H9 (cell line): ENCODE data around the gene NKG7. TPM values are rescaled to one million over a fixed set of nuclear protein-coding genes. Genes with fewer than 3 reads are reported as not detected.

Source experiments
- DNase-seq: peaks from one replicate; pipeline ENCODE4 v3.0.0-alpha.2; 2017
- H2AFZ ChIP-seq: one replicate; pipeline ENCODE4 v1.6.1; 2013; ENCODE audit warnings: mild to moderate bottlenecking, low read length, control low read depth, moderate library complexity
- H2AK5ac ChIP-seq: 2 replicates; pipeline ENCODE4 v1.6.1; 2013; ENCODE audit warnings: low read length, control low read depth, mixed read lengths; ENCODE audit not compliant: insufficient read length
- H2BK120ac ChIP-seq: one replicate; pipeline ENCODE4 v1.6.1; 2013; ENCODE audit warnings: low read depth, mild to moderate bottlenecking, low read length, control low read depth, inconsistent platforms; ENCODE audit not compliant: poor library complexity, severe bottlenecking
- H2BK12ac ChIP-seq: 2 replicates; pipeline ENCODE4 v1.6.1; 2013; ENCODE audit warnings: low read length, control low read depth, mixed read lengths, low read depth; ENCODE audit not compliant: insufficient read length
- H2BK15ac ChIP-seq: 2 replicates; pipeline ENCODE4 v1.6.1; 2013; ENCODE audit warnings: low read depth, low read length, control low read depth
- H2BK20ac ChIP-seq: one replicate; pipeline ENCODE4 v1.6.1; 2013; ENCODE audit warnings: low read depth, mild to moderate bottlenecking, low read length, control low read depth, inconsistent platforms; ENCODE audit not compliant: poor library complexity, severe bottlenecking
- H2BK5ac ChIP-seq: 2 replicates; pipeline ENCODE4 v1.6.1; 2013; ENCODE audit warnings: low read length, control low read depth, mixed read lengths; ENCODE audit not compliant: insufficient read length
- H3K14ac ChIP-seq: 2 replicates; pipeline ENCODE4 v1.6.1; 2013; ENCODE audit warnings: low read length, control low read depth; ENCODE audit not compliant: insufficient read depth
- H3K18ac ChIP-seq: 2 replicates; pipeline ENCODE4 v1.6.1; 2013; ENCODE audit warnings: low read depth, mild to moderate bottlenecking, mixed read lengths, low read length, control low read depth; ENCODE audit not compliant: insufficient read length
- H3K23ac ChIP-seq: 2 replicates; pipeline ENCODE4 v1.6.1; 2013; ENCODE audit warnings: low read length, control low read depth, mixed read lengths, low read depth; ENCODE audit not compliant: insufficient read length
- H3K23me2 ChIP-seq: 2 replicates; pipeline ENCODE4 v1.6.1; 2013; ENCODE audit warnings: low read depth, mild to moderate bottlenecking, mixed read lengths, low read length, control low read depth; ENCODE audit not compliant: insufficient read length, poor library complexity, severe bottlenecking
- H3K27ac ChIP-seq: 2 replicates; pipeline ENCODE4 v1.5.1; 2013; ENCODE audit warnings: low read length, control low read depth, mixed read lengths, low read depth; ENCODE audit not compliant: insufficient read length
- H3K27me3 ChIP-seq: 2 replicates; pipeline ENCODE4 v1.6.1; 2013; ENCODE audit warnings: low read length, control low read depth, inconsistent platforms; ENCODE audit not compliant: insufficient read depth
- H3K4ac ChIP-seq: 2 replicates; pipeline ENCODE4 v1.6.1; 2013; ENCODE audit warnings: low read depth, mild to moderate bottlenecking, control low read depth, inconsistent platforms, low read length, moderate library complexity
- H3K4me1 ChIP-seq: 2 replicates; pipeline ENCODE4 v1.6.1; 2013; ENCODE audit warnings: low read length, control low read depth, inconsistent platforms; ENCODE audit not compliant: insufficient read depth
- H3K4me2 ChIP-seq: 2 replicates; pipeline ENCODE4 v1.6.1; 2013; ENCODE audit warnings: low read length, control low read depth, mixed read lengths; ENCODE audit not compliant: insufficient read length, insufficient read depth
- H3K56ac ChIP-seq: 2 replicates; pipeline ENCODE4 v1.6.1; 2013; ENCODE audit warnings: low read depth, mild to moderate bottlenecking, mixed read lengths, low read length, control low read depth; ENCODE audit not compliant: insufficient read length
- H3K79me1 ChIP-seq: 2 replicates; pipeline ENCODE4 v1.6.1; 2013; ENCODE audit warnings: low read depth, mild to moderate bottlenecking, moderate library complexity, low read length, control low read depth, inconsistent platforms; ENCODE audit not compliant: insufficient read depth, poor library complexity, severe bottlenecking
- H3K79me2 ChIP-seq: 2 replicates; pipeline ENCODE4 v1.6.1; 2013; ENCODE audit warnings: low read length, control low read depth, inconsistent platforms; ENCODE audit not compliant: insufficient read depth
- H3K9ac ChIP-seq: 2 replicates; pipeline ENCODE4 v1.6.1; 2013; ENCODE audit warnings: low read length, control low read depth, mixed read lengths; ENCODE audit not compliant: insufficient read length; ENCODE audit errors: extremely low read depth
- H3K9me3 ChIP-seq: one replicate; pipeline ENCODE4 v1.6.1; 2013; ENCODE audit warnings: low read depth, low read length, inconsistent platforms; ENCODE audit not compliant: control insufficient read depth
- H3T11ph ChIP-seq: one replicate; pipeline ENCODE4 v1.6.1; 2013; ENCODE audit warnings: mild to moderate bottlenecking, low read length, control low read depth, inconsistent platforms
- H4K20me1 ChIP-seq: one replicate; pipeline ENCODE4 v1.6.1; 2013; ENCODE audit not compliant: control insufficient read depth, insufficient read length, insufficient read depth
- H4K5ac ChIP-seq: 2 replicates; pipeline ENCODE4 v1.6.1; 2013; ENCODE audit warnings: low read depth, mild to moderate bottlenecking, mixed read lengths, low read length, control low read depth; ENCODE audit not compliant: insufficient read length
- H4K8ac ChIP-seq: replicated peaks from 2 replicates; pipeline ENCODE4 v1.6.1; 2013; ENCODE audit warnings: low read length, control low read depth, mixed read lengths, low read depth; ENCODE audit not compliant: insufficient read length
- H4K91ac ChIP-seq: 2 replicates; pipeline ENCODE4 v1.6.1; 2013; ENCODE audit warnings: low read depth, mild to moderate bottlenecking, moderate library complexity, mixed read lengths, low read length, control low read depth; ENCODE audit not compliant: insufficient read length
- H3K27ac Mint-ChIP-seq, 3 experiments: 2 replicates in 2 of 3; 3 replicates in 1 of 3; pipeline ENCODE4 v1.8.0; 2020 to 2021; ENCODE audit warnings: mixed read lengths in 3 of 3, mild to moderate bottlenecking in 1 of 3, moderate library complexity in 1 of 3
- H3K27me3 Mint-ChIP-seq: 2 replicates; pipeline ENCODE4 v1.8.0; 2021; ENCODE audit warnings: low read depth, mild to moderate bottlenecking, moderate library complexity, mixed read lengths
- H3K36me3 Mint-ChIP-seq, 3 experiments: 2 replicates in 2 of 3; 3 replicates in 1 of 3; pipeline ENCODE4 v1.8.0; 2020 to 2021; ENCODE audit warnings: low read depth in 3 of 3, mixed read lengths in 3 of 3; ENCODE audit not compliant: insufficient read depth in 1 of 3
- H3K4me1 Mint-ChIP-seq, 2 experiments: 2 replicates each; pipeline ENCODE4 v1.8.0; 2020; ENCODE audit warnings: mixed read lengths in 2 of 2
- H3K4me3 Mint-ChIP-seq, 2 experiments: 2 replicates in 1 of 2; 3 replicates in 1 of 2; pipeline ENCODE4 v1.8.0; 2020 to 2021; ENCODE audit warnings: mild to moderate bottlenecking in 2 of 2, mixed read lengths in 2 of 2, moderate library complexity in 1 of 2
- H3K9me3 Mint-ChIP-seq, 2 experiments: 2 replicates in 1 of 2; 3 replicates in 1 of 2; pipeline ENCODE4 v1.8.0; 2020; ENCODE audit warnings: mild to moderate bottlenecking in 2 of 2, mixed read lengths in 2 of 2, moderate library complexity in 1 of 2
- WGBS: extraction: QIAGEN DNeasy Blood & Tissue Kit; methylation state at CpG from one replicate; pipeline ENCODE4 v1.1.7; 2013; ENCODE audit warnings: missing lambda C conversion rate, low lambda C conversion rate, mixed read lengths; ENCODE audit not compliant: insufficient read length; ENCODE audit errors: extremely low coverage; 5-methylcytosine and 5-hydroxymethylcytosine counted together
- total RNA-seq: library from RNA; stranded (reverse); gene quantifications from 2 replicates; pipeline ENCODE4 v1.2.1, GENCODE V29; 2021
- TF ChIP-seq, protein P1 (sequence below): fragments of 200-600 bp; sonication (generic); conservative IDR thresholded peaks from 3 replicates; pipeline ENCODE4 v1.8.0; 2021; ENCODE audit warnings: antibody characterized with exemption, mild to moderate bottlenecking

NKG7 gene
- total RNA-seq, 1 experiment from 2014 or later: not detected

DNA sequence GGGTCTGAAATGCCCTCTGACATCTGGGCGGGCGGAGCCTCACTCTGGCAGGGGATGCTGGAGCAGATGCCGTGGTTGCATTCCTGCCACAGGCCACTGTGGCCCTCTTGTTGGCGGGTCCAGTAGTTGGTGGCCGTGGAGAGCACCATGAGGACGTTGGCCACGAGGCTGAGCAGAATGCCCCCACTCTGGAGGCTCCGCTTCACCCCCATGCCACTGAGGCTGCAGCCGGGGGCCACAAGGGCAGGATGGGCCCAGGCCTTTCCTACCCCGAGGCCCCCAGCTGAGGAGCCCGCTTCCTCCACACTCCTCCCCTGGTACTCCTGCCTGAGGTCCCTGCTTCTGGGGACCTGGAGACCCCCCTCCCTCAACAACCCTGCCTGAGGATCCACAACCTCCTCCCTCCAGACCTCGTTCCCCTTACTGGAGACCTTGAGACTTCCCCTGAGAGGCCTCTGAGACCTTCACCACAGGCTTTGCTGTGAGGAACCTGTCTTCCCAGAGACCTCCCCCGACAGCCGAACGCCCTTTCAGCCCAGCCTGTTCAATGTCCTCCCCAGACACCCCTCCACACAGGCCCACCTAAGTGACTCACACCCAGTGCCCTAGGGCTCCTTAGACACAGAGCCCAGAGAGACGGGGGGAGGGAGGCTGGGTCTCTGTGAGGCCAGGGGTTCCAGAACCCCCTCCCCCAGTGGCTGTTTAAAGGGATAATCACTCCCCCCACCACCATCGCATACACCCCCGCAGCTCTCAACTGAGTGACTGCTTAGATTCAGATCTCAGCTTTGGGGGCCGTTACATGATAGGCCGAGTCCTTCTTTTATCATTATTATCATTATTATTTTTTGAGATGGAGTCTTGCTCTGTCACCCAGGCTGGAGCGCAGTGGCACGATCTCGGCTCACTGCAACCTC lies 3.8 kb downstream of the NKG7 start, which contains the start of gene CLDND2:
CLDND2 (minus strand) TSS at position 638 of the 917 bp plus-strand sequence; CDS start at position 212, 426 bp downstream.
- Histone ChIP-seq H3K4me2 (peak within 1 kb of the TSS; percentile 69), H3K4me1 (no peaks in the 10 kb centered on the region), H4K8ac (no peak within 1 kb of the TSS), H3K56ac (no peak within 1 kb of the TSS), H4K20me1 (no peaks in the 10 kb centered on the region), H4K5ac (no peak within 1 kb of the TSS), H2BK5ac (no peak within 1 kb of the TSS), H3K14ac (peak within 1 kb of the TSS; percentile 90), H2BK15ac (no peak within 1 kb of the TSS; the same call in 1 of the 2 replicates), H3K9me3 (no peaks in the 10 kb centered on the region), H3K18ac (peak within 1 kb of the TSS; percentile 97), H3K27me3 (no peaks in the 10 kb centered on the region), H3K23me2 (peaks cover 21% of the 10 kb centered on the region), H2BK120ac (no peak within 1 kb of the TSS), H3K9ac (peak within 1 kb of the TSS; percentile 71), H3K23ac (no peak within 1 kb of the TSS), H3K4ac (no peak within 1 kb of the TSS), H3K79me2 (no peaks in the 10 kb centered on the region), H3K27ac (no peak within 1 kb of the TSS), H4K91ac (no peak within 1 kb of the TSS), H2AK5ac (no peak within 1 kb of the TSS), H2BK12ac (no peak within 1 kb of the TSS), H2BK20ac (no peak within 1 kb of the TSS), H3K79me1 (no peaks in the 10 kb centered on the region), H2AFZ (no peak within 1 kb of the TSS), H3T11ph (no peak within 1 kb of the TSS)
- TF ChIP-seq, protein P1, sequence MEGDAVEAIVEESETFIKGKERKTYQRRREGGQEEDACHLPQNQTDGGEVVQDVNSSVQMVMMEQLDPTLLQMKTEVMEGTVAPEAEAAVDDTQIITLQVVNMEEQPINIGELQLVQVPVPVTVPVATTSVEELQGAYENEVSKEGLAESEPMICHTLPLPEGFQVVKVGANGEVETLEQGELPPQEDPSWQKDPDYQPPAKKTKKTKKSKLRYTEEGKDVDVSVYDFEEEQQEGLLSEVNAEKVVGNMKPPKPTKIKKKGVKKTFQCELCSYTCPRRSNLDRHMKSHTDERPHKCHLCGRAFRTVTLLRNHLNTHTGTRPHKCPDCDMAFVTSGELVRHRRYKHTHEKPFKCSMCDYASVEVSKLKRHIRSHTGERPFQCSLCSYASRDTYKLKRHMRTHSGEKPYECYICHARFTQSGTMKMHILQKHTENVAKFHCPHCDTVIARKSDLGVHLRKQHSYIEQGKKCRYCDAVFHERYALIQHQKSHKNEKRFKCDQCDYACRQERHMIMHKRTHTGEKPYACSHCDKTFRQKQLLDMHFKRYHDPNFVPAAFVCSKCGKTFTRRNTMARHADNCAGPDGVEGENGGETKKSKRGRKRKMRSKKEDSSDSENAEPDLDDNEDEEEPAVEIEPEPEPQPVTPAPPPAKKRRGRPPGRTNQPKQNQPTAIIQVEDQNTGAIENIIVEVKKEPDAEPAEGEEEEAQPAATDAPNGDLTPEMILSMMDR: no peak
- Mint-ChIP-seq H3K36me3 (no peaks in the 10 kb centered on the region; a peak in 1 of 7 replicates), H3K27ac (peak within 1 kb of the TSS; percentile 44 to 96 (median 84); a peak in 4 of 7 replicates), H3K4me1 (peaks cover 29 to 31% of the 10 kb centered on the region in 2 experiments), H3K9me3 (no peaks in the 10 kb centered on the region), H3K4me3 (peak within 1 kb of the TSS; percentile 95 to 100), H3K27me3 (peaks cover 14% of the 10 kb centered on the region)
- no peak for DNase-seq
- WGBS: no CpG with 5 or more reads among the region's 23 CpGs
